M059J (cell line): Measurements from ENCODE around the gene OR6K6. TPM values are rescaled to one million over a fixed set of nuclear protein-coding genes. Genes with fewer than 3 reads are reported as not detected.

Source experiments
- DNase-seq: peaks from one replicate; pipeline ENCODE4 v3.0.0-alpha.2; 2012; ENCODE audit warnings: low read depth
- total RNA-seq: library from RNA; depleted of rRNA; stranded (reverse); fragments of >200 nt; shearing (Covaris generic); gene quantifications from 2 replicates; pipeline ENCODE4 v1.2.3, GENCODE V29; 2014; rRNA removed

OR6K6 gene, protein sequence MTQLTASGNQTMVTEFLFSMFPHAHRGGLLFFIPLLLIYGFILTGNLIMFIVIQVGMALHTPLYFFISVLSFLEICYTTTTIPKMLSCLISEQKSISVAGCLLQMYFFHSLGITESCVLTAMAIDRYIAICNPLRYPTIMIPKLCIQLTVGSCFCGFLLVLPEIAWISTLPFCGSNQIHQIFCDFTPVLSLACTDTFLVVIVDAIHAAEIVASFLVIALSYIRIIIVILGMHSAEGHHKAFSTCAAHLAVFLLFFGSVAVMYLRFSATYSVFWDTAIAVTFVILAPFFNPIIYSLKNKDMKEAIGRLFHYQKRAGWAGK
- total RNA-seq = not detected in 2 replicates

- DNase-seq = no peak
Measured at GRCh38 chr1:158754420-158754819, at the start of gene OR6K6. Gene OR6K6, plus strand, starts transcription at chr1:158754720. Its CDS starts 168 bp downstream, at chr1:158754888.

- DNase-seq = no peak
Measured at GRCh38 chr1:158706096-158706495, 48.4 kb upstream of the OR6K6 start.

GRCh38 chr1:158711098-158711497 is 43.4 kb upstream of the OR6K6 start:
- DNase-seq = no peak

DNA sequence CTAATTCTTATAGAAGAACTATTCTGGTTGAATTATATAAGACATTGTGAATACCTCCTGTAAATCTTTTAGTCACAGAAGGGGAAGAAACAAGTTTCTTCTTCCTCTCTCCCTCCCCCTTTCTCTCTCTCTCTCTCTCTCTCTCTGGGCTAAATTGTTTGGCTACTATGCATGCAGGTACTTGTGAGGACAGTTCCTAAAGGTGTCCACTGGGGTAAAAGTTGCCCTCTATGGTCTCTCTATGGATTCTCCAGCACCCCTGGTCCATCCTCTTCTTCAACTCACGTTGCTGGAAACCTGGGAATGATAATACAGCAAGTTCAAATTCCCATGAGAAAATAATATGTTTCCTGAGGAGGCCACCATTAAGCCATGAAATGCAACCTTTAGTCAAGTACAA is 39.8 kb upstream of the OR6K6 start:
- DNase-seq = no peak

DNA sequence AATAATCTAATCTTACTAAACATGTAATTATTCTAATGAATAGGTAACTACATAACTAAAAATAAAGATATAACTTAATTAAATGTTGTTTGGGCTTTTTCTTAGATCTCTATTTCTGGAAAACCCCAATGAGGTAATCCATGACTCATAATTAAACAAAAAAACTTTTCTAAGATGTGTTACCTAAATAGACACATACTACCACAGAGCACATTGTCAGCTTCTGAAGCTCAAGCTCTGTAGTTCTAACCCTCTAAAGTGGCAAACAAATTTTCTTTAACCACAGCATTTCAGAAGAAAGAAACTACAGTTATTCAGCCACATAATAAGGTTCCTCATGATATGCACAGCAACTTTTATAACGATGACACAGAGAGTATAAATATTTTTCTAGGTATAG is 38.2 kb upstream of the OR6K6 start:
- DNase-seq = peak; percentile 3

DNA sequence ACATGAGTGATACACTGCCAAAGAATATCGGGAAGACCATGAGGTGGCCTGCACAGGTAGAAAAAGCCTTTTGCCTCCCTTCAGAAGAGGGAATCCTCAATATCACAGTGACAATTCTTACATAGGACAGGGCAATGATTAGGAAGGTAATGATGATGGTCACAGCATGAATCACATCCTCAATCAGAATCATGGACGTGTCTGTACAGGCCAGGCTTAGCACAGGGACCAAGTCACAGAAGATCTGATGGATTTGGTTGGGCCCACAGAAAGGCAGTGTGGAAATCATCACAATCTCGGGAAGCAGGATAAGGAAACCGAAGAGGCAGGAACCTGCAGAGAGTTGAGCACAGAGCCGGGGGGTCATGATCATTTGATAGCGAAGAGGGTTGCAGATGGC is 37.2 kb upstream of the OR6K6 start:
- DNase-seq = no peak

GRCh38 chr1:158719664-158720063 is 34.9 kb upstream of the OR6K6 start:
- DNase-seq = no peak

DNA sequence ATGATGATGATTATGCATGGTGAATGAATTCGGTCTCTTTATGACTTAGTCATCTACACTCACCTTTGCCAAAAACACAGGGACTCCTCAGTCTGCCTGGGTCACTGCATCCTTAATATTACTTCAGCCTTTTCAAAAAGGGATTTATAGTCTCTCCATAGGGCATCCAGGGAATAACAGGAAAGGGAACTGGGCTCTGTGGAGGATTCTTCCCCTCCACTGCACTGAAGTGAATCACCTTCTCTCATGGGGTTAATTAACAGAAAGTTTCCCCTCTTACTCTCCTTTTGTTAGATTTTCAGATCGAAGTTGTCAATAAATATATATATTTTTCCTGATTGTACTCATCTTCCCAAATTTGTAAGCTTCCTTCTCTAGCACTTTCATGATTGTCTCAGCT is 33.9 kb upstream of the OR6K6 start, which contains the start of gene OR6K3:
Gene OR6K3 (minus strand): TSS at position 101 of the 400 bp plus-strand sequence. CDS start 2,605 bp downstream, outside the sequence.
- no peak for DNase-seq

GRCh38 chr1:158724442-158724841 is 30.1 kb upstream of the OR6K6 start:
- no peak for DNase-seq

GRCh38 chr1:158728510-158729225 is 25.9 kb upstream of the OR6K6 start:
- DNase-seq = no peak

DNA sequence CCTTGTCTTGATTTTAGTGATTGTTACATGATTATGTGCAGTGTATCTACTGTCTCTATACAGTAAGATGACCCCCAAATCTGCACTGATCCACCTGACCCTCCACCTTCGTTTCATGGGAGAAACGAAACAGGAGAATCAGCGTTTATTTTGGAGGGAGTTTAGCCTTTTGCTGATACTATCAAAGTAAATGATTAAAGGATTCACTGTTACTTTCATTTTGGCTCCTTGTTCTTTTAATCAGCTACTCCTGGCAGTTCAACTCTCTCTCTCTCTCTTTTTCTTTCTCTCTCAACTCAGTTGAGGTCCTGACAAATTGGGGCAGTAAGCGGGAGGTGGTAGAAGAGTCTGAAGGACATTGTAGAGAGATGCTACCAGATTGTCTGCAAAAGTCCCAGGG is 24.1 kb upstream of the OR6K6 start:
- no peak for DNase-seq

- no peak for DNase-seq
Measured at GRCh38 chr1:158731707-158732106, 22.8 kb upstream of the OR6K6 start.

DNA sequence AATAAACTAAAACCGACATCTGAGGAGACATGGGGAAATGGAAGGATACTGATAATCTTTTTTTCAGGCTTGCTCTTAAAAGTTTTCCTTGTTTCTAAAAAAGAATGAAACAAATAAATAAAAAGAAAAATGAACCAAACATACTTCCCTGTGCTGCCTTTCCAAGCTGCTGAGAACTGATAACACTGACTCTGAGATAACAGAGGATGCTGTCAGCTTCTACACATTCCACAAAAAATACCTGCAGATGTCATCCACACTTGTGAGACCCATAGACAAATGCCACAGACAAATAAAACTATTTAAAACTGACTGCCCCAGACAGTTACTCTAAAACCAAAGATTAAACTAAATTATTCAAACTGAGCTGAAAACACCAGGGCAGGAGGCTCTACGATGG is 22.0 kb upstream of the OR6K6 start:
- no peak for DNase-seq

GRCh38 chr1:158735848-158736247 is 18.7 kb upstream of the OR6K6 start:
- no peak for DNase-seq

- no peak for DNase-seq
Measured at GRCh38 chr1:158752155-158752712, 2.3 kb upstream of the OR6K6 start.

DNA sequence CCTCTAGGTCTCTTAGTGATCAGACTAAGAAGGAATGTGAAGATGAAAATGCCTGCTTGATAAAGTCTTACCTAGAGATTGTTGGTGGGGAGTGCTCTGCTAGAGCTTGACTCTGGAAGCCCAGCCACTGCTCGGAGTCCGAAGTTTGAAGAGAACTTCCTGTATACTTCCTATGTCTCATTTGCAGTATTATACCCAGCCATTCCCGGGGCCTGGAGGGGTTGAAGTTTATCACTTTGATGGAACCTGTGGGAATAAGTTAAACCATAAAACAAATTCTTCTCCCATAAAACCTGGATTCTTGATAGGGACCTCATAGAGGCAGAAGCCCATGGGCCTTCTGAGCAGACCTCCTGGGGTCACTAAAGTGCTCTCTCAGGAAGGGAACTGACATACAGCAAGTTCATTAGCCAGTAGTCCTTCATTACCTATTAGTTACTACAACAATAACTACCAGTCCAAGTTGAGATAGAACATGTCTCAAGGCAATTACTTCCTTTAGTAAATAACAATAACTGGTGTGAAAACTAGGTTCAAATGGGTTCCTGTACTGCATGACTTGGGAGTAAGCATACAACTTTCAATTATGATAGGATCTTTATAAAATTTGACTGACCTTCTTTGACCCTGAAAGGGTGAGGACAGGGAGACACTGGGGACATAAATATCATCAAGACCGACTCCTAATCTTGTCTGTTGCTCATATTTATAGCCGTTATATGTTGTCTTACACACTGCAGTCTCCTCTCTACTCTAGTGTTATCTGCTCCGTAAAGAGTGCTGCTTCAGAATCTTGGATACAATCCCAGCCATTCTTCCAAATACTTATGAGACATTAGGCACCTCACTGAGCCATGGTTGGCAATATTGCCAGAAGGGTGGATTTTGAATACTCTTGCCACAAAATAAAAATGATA is 17.7 kb downstream of the OR6K6 start, which contains the start of gene OR6N1:
Gene OR6N1 (minus strand): TSS at position 246 of the 917 bp plus-strand sequence. CDS start 5,513 bp downstream, outside the sequence.
- no peak for DNase-seq

GRCh38 chr1:158781104-158781503 is 26.6 kb downstream of the OR6K6 start, which contains the start of gene OR6N2:
Gene OR6N2, minus strand, starts transcription at chr1:158781204. Its CDS starts 3,569 bp downstream, at chr1:158777635.
- DNase-seq = no peak

- DNase-seq = no peak
Measured at GRCh38 chr1:158793604-158794003, 39.1 kb downstream of the OR6K6 start.

DNA sequence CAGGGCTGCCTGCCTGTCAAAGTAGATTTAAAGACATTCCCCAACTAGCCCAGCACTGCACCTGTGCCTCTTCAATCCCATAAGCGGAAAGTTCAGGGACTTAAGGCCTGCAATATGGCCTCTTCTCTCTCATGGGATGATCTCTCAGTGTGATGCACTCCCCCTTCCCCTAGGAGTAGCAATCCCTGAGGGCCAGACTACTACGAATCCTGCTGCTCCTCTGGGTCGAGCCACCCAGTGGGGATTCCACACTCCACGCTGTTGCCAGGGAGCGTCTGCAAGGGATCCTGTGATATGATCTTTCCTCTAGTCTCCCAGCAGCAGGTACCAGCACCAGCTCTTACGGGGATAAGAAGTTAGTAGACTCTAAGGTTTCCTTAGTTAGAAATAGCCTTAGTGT is 39.7 kb downstream of the OR6K6 start:
- DNase-seq = no peak

DNA sequence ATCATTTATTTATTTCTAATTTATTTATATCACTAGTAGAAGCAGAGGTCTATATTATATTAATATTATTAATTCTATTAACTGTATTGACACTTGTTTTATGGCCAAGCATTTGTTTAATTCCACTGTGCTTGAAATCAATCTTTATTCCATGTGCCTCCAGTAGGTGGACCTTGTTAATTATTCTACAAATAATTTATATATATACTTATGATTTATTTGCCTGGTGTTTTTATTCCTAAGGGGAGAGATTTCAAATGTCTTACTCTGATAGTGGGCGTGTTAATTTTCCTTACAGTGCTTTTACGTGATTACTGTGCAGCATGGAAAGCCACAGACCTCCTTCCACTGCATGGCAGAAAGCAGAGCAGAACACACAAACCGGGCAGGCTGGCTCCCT is 44.0 kb downstream of the OR6K6 start:
- no peak for DNase-seq

- no peak for DNase-seq
Measured at GRCh38 chr1:158799689-158800088, 45.2 kb downstream of the OR6K6 start.
